A673 (cell line): ENCODE measurements around the gene RFFL. TPM values are rescaled to one million over a fixed set of nuclear protein-coding genes. Genes with fewer than 3 reads are reported as not detected.

Experiments used
- BruUV-seq: library from RNA; stranded (reverse); fragments of 400-500 nt; replicated peaks from 2 replicates; lab custom pipeline; 2021; lab: Mats Ljungman, UMichigan
- CTCF ChIA-PET: fragments of 300-600 bp; sonication (Branson Sonifier 250); formaldehyde crosslinking; loops from one replicate; lab custom pipeline; 2022; ENCODE audit warnings: antibody characterized with exemption; lab: Charles Lee
- POLR2A ChIA-PET: fragments of 300-600 bp; sonication (Branson Sonifier 250); formaldehyde crosslinking; loops from one replicate; lab custom pipeline; 2022; ENCODE audit warnings: antibody characterized with exemption; ENCODE audit not compliant: low non-redundant PET; lab: Charles Lee
- DNase-seq: peaks from one replicate; pipeline ENCODE4 v3.0.0-alpha.2; 2015; ENCODE audit warnings: low spot score
- H3K27ac ChIP-seq: fragments of 200-600 bp; sonication (generic); 2 replicates; pipeline ENCODE4 v1.5.1; 2016; ENCODE audit warnings: mixed run types, low read depth, mild to moderate bottlenecking, mixed read lengths, antibody characterized with exemption, low read length; ENCODE audit not compliant: poor library complexity, severe bottlenecking
- H3K27me3 ChIP-seq: fragments of 200-600 bp; sonication (generic); replicated peaks from 2 replicates; pipeline ENCODE4 v1.6.1; 2017; ENCODE audit warnings: mixed run types, low read depth, mild to moderate bottlenecking, mixed read lengths, antibody characterized with exemption, low read length; ENCODE audit not compliant: insufficient read depth, poor library complexity
- H3K36me3 ChIP-seq: fragments of 200-600 bp; sonication (generic); 2 replicates; pipeline ENCODE4 v1.6.1; 2016; ENCODE audit warnings: mixed run types, mild to moderate bottlenecking, mixed read lengths, antibody characterized with exemption, low read length; ENCODE audit not compliant: insufficient read depth, poor library complexity, severe bottlenecking
- H3K4me1 ChIP-seq: fragments of 200-600 bp; sonication (generic); 2 replicates; pipeline ENCODE4 v1.6.1; 2017; ENCODE audit warnings: mixed run types, mild to moderate bottlenecking, mixed read lengths, antibody characterized with exemption, low read length; ENCODE audit not compliant: insufficient read depth, poor library complexity, severe bottlenecking
- H3K4me3 ChIP-seq: fragments of 200-600 bp; sonication (generic); 2 replicates; pipeline ENCODE4 v1.5.1; 2016; ENCODE audit warnings: low read depth, mixed run types, mild to moderate bottlenecking, mixed read lengths, low read length; ENCODE audit not compliant: poor library complexity, severe bottlenecking
- H3K9me3 ChIP-seq: fragments of 200-600 bp; sonication (generic); 2 replicates; pipeline ENCODE4 v1.6.1; 2016; ENCODE audit warnings: mixed run types, low read depth, mild to moderate bottlenecking, mixed read lengths, antibody characterized with exemption, low read length; ENCODE audit not compliant: poor library complexity, severe bottlenecking
- EZH2 ChIP-seq: fragments of 200-600 bp; sonication (generic); IDR thresholded peaks from 2 replicates; pipeline ENCODE4 v1.6.1; 2017; ENCODE audit warnings: borderline replicate concordance, low read depth, mild to moderate bottlenecking, mixed read lengths, antibody characterized with exemption, low read length; ENCODE audit not compliant: poor library complexity, severe bottlenecking
- intact Hi-C: fragments of 100-400 bp; cut with micrococcal nuclease; formaldehyde crosslinking; loops from one replicate; pipeline ENCODE4 v1.10.0; 2022; ENCODE audit not compliant: unreplicated experiment
- total RNA-seq: library from RNA; stranded (reverse); gene quantifications from 2 replicates; pipeline ENCODE4 v1.2.3, GENCODE V29; 2021
- TF ChIP-seq, protein P1 (sequence below): fragments of 300-800, 200-600 bp; sonication (generic); conservative IDR thresholded peaks from 2 replicates; pipeline ENCODE4 v1.5.1; 2017; ENCODE audit warnings: low read depth, mild to moderate bottlenecking, antibody characterized with exemption, low read length, moderate library complexity, mixed read lengths

Gene RFFL
- total RNA-seq, 1 experiment from 2014 or later, result 10.5 TPM

GRCh38 chr17:34987232-34987631, 76.3 kb downstream of the RFFL start:
- Histone ChIP-seq H3K27ac (no peak overlapping the region), H3K4me1 (no peaks in the 10 kb centered on the region), H3K9me3 (no peaks in the 10 kb centered on the region), H3K27me3 (no peaks in the 10 kb centered on the region), H3K36me3 (peaks cover 7% of the 10 kb centered on the region), H3K4me3 (no peak overlapping the region)
- CTCF ChIA-PET, result no interaction called here
- BruUV-seq, result no TSS peak
- TF ChIP-seq EZH2, result no peak
- TF ChIP-seq, protein P1, sequence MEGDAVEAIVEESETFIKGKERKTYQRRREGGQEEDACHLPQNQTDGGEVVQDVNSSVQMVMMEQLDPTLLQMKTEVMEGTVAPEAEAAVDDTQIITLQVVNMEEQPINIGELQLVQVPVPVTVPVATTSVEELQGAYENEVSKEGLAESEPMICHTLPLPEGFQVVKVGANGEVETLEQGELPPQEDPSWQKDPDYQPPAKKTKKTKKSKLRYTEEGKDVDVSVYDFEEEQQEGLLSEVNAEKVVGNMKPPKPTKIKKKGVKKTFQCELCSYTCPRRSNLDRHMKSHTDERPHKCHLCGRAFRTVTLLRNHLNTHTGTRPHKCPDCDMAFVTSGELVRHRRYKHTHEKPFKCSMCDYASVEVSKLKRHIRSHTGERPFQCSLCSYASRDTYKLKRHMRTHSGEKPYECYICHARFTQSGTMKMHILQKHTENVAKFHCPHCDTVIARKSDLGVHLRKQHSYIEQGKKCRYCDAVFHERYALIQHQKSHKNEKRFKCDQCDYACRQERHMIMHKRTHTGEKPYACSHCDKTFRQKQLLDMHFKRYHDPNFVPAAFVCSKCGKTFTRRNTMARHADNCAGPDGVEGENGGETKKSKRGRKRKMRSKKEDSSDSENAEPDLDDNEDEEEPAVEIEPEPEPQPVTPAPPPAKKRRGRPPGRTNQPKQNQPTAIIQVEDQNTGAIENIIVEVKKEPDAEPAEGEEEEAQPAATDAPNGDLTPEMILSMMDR, result no peak
- DNase-seq, result no peak
- POLR2A ChIA-PET, result no interaction called here
- intact Hi-C loops, result no loop called here

DNA sequence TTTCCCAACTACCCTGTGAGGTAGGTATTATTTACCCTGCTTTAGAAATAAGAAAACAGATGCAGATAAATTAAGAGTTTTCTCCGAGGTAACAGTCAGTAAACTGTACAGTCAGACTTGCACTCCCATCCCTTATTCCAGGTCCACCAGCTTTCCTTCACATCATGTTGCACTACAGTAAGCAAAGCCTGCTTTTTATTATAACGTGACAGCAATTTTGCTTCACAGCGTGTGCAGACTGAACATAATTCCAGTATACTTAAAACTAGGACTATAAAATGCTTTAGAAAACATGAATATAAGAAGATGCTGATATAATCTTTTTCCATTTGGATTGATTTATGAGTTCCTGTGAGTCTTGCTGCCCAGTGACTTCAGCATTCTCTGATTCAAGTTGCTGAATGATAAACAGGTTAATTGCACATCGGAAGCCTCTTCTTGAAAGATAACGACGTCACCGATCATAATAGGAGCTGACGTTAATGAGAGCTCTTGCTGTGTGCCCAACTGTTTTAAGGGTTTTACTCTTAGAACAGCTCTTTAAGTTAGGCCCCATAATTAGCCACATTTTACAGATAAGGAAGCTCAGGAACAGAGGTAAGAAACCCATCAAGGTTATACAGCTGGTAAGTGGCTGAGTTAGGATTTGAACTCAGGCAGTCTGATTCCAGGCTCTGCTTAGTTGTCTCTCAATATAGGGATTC, 81.8 kb downstream of the RFFL start:
- BruUV-seq, result TSS peak; percentile 67
- Histone ChIP-seq H3K4me1 (peaks cover 5% of the 10 kb centered on the region), H3K36me3 (no peaks in the 10 kb centered on the region), H3K4me3 (peak overlapping the region; percentile 67), H3K27me3 (no peaks in the 10 kb centered on the region), H3K9me3 (no peaks in the 10 kb centered on the region), H3K27ac (peak overlapping the region; percentile 96)
- ChIA-PET POLR2A (interaction anchor here (0.6 kb wide), 1 partner anchor 827 kb away, joined by 8 read pairs; no protein-coding TSS in a partner anchor), CTCF (no interaction called here)
- intact Hi-C loops, result no loop called here
- TF ChIP-seq, protein P1, result no peak
- TF ChIP-seq EZH2, result no peak
- peak; percentile 26 for DNase-seq

DNA sequence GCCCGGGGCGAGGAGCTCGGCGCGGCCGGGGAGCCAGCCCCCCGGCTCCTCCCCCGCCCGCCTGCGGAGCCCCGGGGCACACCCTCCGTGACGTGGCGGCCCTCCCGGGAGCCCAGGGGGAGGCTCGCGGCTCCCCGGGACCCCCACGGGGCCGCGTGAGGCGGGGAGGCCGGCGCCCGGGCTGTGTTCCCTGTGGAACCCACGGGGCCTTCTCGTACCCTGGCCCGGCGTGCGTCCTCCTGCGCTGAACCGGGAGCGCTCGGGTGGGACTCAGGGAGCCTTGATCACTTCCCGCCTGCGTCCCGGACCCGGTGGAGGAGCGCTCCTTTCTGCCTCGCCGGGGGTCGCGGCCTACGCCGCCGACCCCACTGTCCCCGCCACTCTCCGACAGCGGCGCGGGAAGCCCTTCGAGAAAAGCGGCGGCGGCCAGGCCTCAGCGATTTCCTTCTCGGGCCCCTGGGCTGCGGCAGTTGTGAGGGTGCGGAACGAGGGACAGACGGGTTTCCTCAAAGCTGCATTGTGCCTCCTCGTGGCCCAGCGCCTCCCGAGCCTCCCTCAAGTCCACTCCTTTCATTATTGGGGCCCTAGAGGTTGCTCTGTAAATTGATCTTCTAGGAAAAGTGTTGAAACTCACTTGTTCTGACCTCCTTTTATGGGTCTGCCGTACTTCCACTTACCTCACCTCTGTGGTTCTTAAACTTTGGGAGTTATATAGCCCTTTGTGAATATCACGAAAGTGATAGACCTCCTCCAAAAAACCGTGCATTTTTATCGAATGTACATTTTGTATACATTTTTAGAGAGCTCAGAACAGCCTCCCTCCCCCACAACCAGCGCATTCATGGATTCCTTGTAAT, 82.6 kb downstream of the RFFL start:
- Histone ChIP-seq H3K9me3 (no peaks in the 10 kb centered on the region), H3K27me3 (no peaks in the 10 kb centered on the region), H3K4me3 (peak overlapping the region; percentile 67), H3K36me3 (no peaks in the 10 kb centered on the region), H3K4me1 (peaks cover 5% of the 10 kb centered on the region), H3K27ac (peak overlapping the region; percentile 96)
- ChIA-PET POLR2A (interaction anchor here (0.6 kb wide), 1 partner anchor 207 kb away, joined by 3 read pairs; no protein-coding TSS in a partner anchor), CTCF (no interaction called here)
- DNase-seq, result peak; percentile 69
- TF ChIP-seq EZH2, result no peak
- TF ChIP-seq, protein P1, result peak; percentile 37; the same call in 1 of the 2 replicates
- intact Hi-C loops, result no loop called here
- no TSS peak for BruUV-seq
